ENCODE results near the gene SORL1-AS1.

SORL1-AS1 gene

GRCh38 chr11:121476379-121477032 is 23.7 kb upstream of the SORL1-AS1 start:
- DNase-seq (ENCODE audit: low spot score) = no peak

DNA sequence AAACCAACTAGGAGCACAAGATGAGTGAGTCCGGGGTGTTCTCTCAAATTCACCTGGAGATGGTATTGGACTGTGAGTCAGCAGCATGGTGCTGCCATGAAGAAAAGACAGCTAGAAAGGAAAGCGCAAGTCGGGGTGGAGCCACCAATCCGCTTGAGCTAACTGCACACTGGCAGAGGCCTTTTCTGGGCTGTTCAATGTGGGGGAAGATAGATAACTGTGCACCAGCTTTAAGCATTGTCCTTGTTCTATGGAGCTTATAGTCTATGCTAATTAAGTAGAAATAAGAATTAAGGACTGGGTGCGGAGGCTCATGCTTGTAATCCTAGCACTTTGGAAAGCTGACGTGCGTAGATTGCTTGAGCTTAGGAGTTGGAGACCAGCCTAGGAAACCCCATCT is 21.9 kb upstream of the SORL1-AS1 start:
- no peak for DNase-seq (ENCODE audit: low spot score)

GRCh38 chr11:121473064-121473777 is 20.5 kb upstream of the SORL1-AS1 start:
- DNase-seq (ENCODE audit: low spot score) = no peak

- DNase-seq (ENCODE audit: low spot score) = no peak
These were observed 19.5 kb upstream of the SORL1-AS1 start for GRCh38 chr11:121472312-121472711.

GRCh38 chr11:121471167-121471566 is 18.4 kb upstream of the SORL1-AS1 start:
- no peak for DNase-seq (ENCODE audit: low spot score)

- no peak for DNase-seq (ENCODE audit: low spot score)
These were observed 17.1 kb upstream of the SORL1-AS1 start for GRCh38 chr11:121469910-121470309.

GRCh38 chr11:121467965-121468364 is 15.2 kb upstream of the SORL1-AS1 start:
- no peak for DNase-seq (ENCODE audit: low spot score)

GRCh38 chr11:121467471-121467870 is 14.7 kb upstream of the SORL1-AS1 start:
- no peak for DNase-seq (ENCODE audit: low spot score)

DNA sequence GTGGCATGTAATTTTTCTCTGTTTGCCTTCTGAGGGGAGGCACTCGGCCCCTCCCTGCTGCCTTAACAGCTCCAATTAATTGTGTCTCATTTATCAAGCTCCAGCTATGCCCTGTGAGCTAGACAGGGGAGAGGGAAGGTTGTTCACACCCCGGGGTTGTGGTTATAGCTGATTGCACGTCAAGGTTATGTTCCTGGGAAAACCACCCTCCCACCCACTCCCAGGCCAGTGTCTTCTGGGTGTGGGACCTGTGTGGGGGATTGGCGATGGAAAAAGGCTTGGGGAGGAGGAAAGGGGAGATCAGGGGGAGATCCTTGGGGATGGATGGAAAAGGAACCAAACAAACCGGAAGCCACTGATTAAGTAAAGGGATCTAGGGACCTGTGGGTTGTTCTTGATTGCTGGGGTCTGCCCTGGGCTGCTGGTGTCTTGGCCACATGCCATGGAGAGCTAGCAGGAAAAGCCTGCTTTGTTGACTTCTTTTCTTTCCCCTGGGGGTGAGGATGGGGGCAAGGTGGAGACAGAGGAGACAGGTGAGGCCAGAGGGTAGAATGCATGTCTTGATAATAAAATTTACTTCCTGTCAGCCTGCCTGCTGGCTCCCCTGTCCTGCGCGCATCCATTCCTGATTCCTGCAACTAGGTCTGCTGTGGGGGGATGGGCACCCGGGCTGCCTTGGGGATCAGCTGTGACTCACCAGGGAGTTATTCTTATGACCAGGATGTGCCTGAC is 13.5 kb upstream of the SORL1-AS1 start:
- peak; percentile 98 for DNase-seq (ENCODE audit: low spot score)

- no peak for DNase-seq (ENCODE audit: low spot score)
These were observed 12.9 kb upstream of the SORL1-AS1 start for GRCh38 chr11:121465709-121466062.

- DNase-seq (ENCODE audit: low spot score) = peak; percentile 50
These were observed 11.7 kb upstream of the SORL1-AS1 start for GRCh38 chr11:121464352-121464946.

DNA sequence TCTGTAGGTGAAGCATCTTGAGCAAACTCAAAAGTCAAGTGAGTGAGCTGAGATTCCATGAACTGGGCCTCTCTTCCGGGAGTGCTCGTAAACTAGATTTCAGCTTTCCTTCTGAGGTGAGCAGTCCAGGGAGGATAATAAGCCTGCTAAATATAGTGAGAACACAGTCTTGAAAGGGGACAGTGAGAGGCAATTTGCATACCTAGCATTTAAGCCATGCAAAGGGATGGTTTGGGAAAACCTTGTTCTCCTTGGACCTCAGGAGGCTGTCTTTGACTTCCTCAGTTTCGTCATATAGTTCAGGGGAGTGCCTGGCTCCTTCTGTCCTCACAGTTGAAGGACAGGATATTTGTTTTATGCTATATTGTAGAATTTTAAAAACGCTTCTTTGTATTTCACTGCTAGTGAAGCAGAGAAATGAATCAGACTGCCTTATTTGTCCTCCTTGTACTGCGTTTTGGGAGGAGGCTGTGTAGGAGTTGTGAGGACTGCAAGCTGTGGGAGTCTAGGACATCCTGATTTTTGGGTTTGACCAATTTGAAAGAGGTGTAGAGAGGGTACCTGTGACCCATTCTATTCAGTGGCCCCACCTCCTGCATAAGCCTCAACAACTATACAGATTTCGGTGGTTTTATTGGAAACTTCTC is 11.0 kb upstream of the SORL1-AS1 start:
- no peak for DNase-seq (ENCODE audit: low spot score)

DNA sequence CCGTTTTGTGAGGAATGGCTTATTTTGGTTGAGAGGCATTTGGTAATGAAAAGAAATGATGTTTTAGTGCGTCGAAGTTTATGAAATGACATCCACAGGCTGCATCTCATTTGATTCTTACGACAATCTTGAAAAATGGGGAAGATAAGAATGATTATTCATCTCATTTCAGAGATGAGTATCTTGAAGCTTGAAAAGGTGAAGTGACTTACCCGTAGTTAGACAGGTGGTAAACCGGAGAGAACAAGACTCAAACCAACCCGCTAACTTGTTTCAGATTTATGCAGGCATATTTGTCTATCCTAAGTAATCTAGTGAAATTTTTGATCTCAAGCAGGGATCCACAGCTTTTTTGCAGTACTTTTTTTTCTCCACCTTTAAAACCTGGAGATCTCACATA is 9.1 kb upstream of the SORL1-AS1 start:
- no peak for DNase-seq (ENCODE audit: low spot score)

GRCh38 chr11:121460941-121461514 is 8.3 kb upstream of the SORL1-AS1 start:
- no peak for DNase-seq (ENCODE audit: low spot score)

- DNase-seq (ENCODE audit: low spot score) = no peak
These were observed 6.7 kb upstream of the SORL1-AS1 start for GRCh38 chr11:121459413-121460017.

DNA sequence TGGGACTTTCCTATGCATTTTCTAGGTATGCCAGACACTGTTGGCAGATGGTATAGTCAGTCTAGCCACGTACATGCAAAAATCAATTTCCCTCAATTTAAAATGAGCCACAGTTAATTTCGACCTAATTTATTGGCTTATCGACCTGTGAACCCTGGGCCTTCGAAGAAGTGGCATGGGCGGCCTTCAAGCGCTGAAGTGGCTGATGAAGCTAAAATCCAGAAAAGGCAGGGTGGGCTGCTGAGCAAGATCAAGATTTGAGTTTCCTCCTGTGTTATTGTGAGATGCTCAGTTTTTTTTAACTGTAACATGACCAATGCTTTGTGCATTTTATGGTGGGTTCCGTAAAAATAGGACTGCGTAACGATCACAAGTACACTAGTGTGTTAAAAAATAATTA is 5.8 kb upstream of the SORL1-AS1 start:
- no peak for DNase-seq (ENCODE audit: low spot score)

GRCh38 chr11:121456816-121457431 is 4.2 kb upstream of the SORL1-AS1 start:
- no peak for DNase-seq (ENCODE audit: low spot score)

GRCh38 chr11:121456151-121456550 is 3.4 kb upstream of the SORL1-AS1 start:
- no peak for DNase-seq (ENCODE audit: low spot score)

GRCh38 chr11:121455115-121455514 is 2.3 kb upstream of the SORL1-AS1 start:
- no peak for DNase-seq (ENCODE audit: low spot score)

DNA sequence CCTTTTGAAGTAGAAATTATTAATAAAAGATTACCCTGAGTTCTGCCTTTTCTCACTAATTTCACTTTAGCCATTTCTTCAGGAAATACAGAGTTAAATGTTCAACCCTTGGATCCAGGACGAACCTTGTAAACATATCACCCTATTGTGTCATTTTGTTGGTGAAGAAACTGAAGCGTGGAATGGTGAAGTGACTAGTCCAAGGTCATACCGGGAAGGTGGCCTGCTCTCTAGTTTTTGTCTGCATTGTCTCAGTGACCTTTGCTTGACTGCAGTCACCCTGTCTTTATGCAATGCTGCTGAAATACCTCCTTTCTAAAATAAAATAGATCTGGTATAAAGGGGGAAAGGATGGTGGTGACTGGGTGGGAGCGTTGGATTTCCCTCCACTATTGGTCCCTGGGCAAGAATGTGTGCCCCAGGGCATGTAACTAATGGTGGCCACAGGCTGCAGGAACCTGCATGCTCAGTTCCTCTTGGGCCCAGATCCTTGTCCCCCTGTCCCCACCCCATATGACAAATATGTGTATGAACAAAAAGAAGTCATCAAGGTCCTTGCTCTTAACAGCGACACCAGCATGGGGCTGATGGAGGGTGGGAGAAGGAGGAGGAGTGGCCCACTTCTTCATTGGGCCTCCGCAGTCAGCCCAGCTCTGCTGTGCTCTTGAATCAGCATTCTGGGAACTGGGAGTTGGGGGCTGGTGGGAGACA is 977 bp upstream of the SORL1-AS1 start:
- no peak for DNase-seq (ENCODE audit: low spot score)
